Measurements from ENCODE around the gene CLTA.

The CLTA gene, protein sequence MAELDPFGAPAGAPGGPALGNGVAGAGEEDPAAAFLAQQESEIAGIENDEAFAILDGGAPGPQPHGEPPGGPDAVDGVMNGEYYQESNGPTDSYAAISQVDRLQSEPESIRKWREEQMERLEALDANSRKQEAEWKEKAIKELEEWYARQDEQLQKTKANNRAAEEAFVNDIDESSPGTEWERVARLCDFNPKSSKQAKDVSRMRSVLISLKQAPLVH

DNA sequence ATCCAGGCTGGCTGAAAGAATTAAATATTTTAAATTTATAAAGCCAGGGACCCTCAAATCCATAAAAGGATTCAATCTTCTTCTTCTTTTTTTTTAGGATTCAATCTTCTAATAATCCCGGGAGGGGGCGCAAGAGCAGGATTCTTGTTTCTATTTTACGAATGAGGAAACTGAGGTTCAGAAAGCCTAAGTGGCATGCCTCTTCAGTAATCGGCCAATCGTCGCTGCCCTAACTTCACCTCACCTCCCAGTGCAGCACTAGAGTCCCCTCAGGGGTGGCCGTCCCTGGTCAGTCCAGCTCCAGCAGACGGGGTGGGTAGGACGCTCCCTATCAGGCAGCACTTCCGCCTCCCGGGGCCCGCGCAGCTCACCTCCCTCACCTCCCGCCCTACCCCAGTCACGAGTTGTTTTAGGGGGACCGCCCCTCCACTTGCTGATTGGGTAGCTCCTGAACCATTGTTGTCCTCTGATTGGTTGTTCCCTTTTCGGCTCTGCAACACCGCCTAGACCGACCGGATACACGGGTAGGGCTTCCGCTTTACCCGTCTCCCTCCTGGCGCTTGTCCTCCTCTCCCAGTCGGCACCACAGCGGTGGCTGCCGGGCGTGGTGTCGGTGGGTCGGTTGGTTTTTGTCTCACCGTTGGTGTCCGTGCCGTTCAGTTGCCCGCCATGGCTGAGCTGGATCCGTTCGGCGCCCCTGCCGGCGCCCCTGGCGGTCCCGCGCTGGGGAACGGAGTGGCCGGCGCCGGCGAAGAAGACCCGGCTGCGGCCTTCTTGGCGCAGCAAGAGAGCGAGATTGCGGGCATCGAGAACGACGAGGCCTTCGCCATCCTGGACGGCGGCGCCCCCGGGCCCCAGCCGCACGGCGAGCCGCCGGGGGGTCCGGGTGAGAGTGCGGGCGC, at the start of gene CLTA:
Gene CLTA, plus strand, starts transcription at position 534 of the 902 bp plus-strand sequence. Its CDS starts 136 bp downstream, at position 670.
- TF ChIP-seq, protein P1, sequence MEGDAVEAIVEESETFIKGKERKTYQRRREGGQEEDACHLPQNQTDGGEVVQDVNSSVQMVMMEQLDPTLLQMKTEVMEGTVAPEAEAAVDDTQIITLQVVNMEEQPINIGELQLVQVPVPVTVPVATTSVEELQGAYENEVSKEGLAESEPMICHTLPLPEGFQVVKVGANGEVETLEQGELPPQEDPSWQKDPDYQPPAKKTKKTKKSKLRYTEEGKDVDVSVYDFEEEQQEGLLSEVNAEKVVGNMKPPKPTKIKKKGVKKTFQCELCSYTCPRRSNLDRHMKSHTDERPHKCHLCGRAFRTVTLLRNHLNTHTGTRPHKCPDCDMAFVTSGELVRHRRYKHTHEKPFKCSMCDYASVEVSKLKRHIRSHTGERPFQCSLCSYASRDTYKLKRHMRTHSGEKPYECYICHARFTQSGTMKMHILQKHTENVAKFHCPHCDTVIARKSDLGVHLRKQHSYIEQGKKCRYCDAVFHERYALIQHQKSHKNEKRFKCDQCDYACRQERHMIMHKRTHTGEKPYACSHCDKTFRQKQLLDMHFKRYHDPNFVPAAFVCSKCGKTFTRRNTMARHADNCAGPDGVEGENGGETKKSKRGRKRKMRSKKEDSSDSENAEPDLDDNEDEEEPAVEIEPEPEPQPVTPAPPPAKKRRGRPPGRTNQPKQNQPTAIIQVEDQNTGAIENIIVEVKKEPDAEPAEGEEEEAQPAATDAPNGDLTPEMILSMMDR (conservative IDR thresholded peaks at IDR 0.05; ENCODE audit: low read length): peak; percentile 68
- peak; percentile 99 for DNase-seq (ENCODE audit: low read depth)
- H3K4me3 ChIP-seq (ENCODE audit: low read length): peak within 1 kb of the TSS; percentile 94

DNA sequence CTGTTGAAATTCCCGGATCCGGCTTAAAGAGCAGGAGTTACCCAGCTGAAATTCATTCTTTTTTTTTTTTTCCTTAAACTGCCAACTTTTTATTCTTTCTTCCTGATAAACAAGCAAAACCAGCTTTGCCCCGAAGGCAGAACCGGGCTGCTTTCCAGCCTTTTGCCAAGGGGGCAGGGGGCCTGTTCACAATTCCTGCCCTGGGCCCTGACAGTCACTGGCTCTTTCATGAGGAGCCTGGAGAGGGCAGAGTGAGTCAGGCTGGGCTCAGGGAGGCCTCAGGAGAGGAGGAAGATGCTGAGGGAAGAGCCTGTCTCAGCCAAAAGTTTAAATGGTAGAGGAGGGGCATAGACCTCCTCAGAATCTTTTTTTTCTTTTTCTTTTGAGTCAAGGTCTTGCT, 49.4 kb upstream of the CLTA start:
- TF ChIP-seq, protein P1 (conservative IDR thresholded peaks at IDR 0.05; ENCODE audit: low read length): peak; percentile 59
- DNase-seq (ENCODE audit: low read depth): peak; percentile 48
- H3K4me3 ChIP-seq (ENCODE audit: low read length): no peak overlapping the region

DNA sequence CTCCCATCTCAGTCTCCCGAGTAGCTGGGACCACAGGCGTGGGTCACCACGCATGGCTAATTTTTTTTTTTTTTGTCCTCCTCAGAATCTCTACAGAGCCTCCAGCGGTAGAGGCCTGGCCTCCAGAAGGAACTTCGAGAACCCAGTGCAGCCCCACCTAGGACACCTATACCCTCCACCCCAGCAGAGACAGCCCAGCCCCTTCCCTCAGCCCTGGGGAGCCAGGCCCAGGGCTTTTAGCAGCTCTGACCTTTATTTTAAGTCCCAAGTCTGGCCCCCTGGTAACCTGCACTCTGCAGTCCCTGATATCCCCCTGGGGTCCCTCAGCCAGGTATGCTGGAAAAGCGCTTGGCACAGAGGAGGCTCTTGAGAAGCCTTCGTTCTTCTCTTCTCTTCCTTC, 49.0 kb upstream of the CLTA start:
- TF ChIP-seq, protein P1 (conservative IDR thresholded peaks at IDR 0.05; ENCODE audit: low read length): no peak
- H3K4me3 ChIP-seq (ENCODE audit: low read length): no peak overlapping the region
- DNase-seq (ENCODE audit: low read depth): no peak

DNA sequence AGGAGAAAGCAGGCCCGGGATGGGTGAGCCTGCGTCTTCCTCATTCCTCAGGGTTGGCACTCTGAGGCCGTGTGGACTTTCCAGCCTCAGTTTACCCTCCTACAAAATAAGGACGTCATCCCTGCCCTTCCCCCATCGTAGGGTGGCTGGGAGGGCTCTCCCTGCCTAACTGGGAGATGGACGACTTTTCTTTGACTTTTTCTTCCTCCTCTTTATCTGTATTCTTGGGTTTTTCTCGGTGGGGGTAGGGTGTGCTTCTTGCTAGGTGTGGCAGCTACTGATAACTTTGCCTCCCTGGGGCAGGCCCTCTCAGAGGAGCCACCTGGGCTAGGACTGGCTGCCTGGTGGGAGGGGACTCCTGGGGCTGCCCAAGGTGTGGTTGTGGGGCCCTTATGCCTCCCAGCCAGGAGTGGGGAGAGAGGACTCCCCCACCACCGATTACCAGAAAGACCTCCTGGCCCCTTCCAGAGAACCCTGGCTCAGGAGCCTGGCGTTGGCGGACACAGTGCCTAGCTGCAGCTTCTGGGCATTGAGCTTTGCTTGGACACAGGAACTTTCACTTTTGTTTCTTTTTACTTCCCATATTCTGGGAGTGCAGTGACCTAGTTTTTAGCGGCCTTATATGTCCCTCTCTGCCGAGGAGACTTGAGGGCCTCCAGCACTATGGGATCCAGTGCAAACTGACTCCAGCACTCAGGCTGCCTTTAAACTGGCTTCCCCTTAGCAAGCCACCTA, 48.0 kb upstream of the CLTA start:
- no peak overlapping the region for H3K4me3 ChIP-seq (ENCODE audit: low read length)
- DNase-seq (ENCODE audit: low read depth): no peak
- TF ChIP-seq, protein P1 (conservative IDR thresholded peaks at IDR 0.05; ENCODE audit: low read length): no peak

DNA sequence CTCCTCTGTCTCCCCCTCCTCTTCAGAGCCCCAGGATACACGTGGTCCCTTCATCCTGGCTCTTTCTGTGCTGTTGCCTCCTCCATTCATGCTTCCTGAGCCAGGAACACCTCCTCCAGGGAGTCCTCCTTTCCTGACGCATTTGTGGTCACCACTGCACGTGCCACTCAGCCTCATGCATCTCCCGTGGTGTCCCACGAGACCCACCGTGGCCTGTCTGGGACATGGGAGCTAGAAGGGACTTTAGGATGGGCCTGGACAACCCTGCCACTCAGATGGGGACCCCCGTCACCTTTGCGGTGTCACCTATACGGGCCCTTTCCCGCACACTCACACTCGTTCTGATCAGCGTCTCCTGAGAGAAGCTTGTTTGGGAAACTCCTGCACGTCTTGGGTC, 47.5 kb upstream of the CLTA start:
- H3K4me3 ChIP-seq (ENCODE audit: low read length): no peak overlapping the region
- TF ChIP-seq, protein P1 (conservative IDR thresholded peaks at IDR 0.05; ENCODE audit: low read length): no peak
- DNase-seq (ENCODE audit: low read depth): no peak

DNA sequence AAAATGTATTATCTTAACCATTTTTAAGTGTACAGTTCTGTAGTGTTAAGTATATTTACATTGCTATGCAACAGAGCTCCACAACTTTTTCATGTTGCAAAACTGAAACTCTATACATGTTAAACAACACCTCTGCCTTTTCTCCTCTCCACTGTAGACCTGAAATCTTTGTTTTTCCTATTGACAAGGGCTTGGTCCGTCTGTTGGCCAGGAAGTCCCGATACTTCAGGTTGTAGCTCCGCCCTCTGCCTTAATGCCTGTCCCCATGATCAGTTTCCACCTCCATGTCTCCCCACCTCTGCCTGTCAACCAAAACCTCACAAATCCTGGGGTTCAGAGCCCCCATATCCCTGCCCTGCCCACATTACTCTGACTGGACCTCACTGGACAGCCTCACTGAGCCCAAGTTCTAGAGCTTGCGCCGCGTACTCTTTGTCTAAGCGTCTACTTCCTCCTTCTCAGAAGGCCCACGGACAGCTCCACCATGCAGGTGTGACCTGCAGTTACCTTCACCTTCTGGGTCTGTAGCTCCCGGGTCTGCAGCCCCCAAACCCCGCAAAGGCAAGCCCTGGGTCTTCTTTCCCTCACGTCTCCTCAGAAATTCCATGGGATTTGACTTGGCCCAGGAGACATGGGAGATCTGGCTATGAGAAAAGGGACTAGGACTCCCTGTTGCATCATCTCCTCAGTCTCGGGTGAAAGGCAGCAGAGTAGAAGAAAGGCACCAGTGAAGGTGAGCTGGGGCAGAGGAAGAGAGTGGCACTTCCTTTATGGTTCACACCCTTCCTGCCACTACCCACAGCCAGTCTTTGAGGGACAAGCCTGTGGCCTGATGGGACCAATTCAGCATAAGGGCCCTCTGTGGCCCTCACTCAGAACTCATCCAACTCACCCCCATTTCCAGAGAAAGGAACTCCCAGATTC, 46.1 kb upstream of the CLTA start:
- no peak for DNase-seq (ENCODE audit: low read depth)

More for the DNA sequence above, 46.1 kb upstream of the CLTA start:
- TF ChIP-seq, protein P1 (conservative IDR thresholded peaks at IDR 0.05; ENCODE audit: low read length): no peak
- no peak overlapping the region for H3K4me3 ChIP-seq (ENCODE audit: low read length)
